Endothelial cell of umbilical vein (primary cell): ENCODE measurements around the gene HAVCR1. TPM values are rescaled to one million over a fixed set of nuclear protein-coding genes. Genes with fewer than 3 reads are reported as not detected.

Experiments
- BruUV-seq: library from RNA; stranded (reverse); fragments of 400-500 nt; replicated peaks from 2 replicates; lab custom pipeline; 2021; lab: Mats Ljungman, UMichigan
- CTCF ChIA-PET: fragments of 300-600, 350-600 bp; sonication (Branson Sonifier 250); formaldehyde crosslinking; loops from one replicate; lab custom pipeline; 2021; ENCODE audit warnings: antibody characterized with exemption, inconsistent platforms; lab: Charles Lee
- POLR2A ChIA-PET: fragments of 300-600, 350-600 bp; sonication (Branson Sonifier 250); formaldehyde crosslinking; loops from one replicate; lab custom pipeline; 2021; ENCODE audit warnings: antibody characterized with exemption, inconsistent platforms; lab: Charles Lee
- DNase-seq: peaks from one replicate; pipeline ENCODE4 v3.0.0-alpha.2; 2011; ENCODE audit warnings: low read depth, low spot score
- FAIRE-seq: peaks from 2 replicates; lab custom pipeline; 2011; peaks lifted over from hg19 to GRCh38; lab: Jason Lieb, UNC
- H2AFZ ChIP-seq: 2 replicates; pipeline ENCODE4 v1.6.0; 2012; ENCODE audit warnings: low read depth, low read length, control low read depth, inconsistent platforms
- H3K27ac ChIP-seq: 2 replicates; pipeline ENCODE4 v1.5.1; 2011; ENCODE audit warnings: low read depth, mild to moderate bottlenecking, control low read depth, low read length, moderate library complexity; ENCODE audit not compliant: insufficient read depth
- H3K27me3 ChIP-seq, 2 experiments: 2 replicates each; pipeline versions ENCODE4 v1.6.0 to v1.6.1; 2011; ENCODE audit warnings: low read length in 2 of 2, mixed read lengths in 1 of 2; ENCODE audit not compliant: control insufficient read depth in 2 of 2, insufficient read depth in 2 of 2
- H3K36me3 ChIP-seq, 2 experiments: 2 replicates in 1 of 2; 3 replicates in 1 of 2; pipeline ENCODE4 v1.5.1; 2011; ENCODE audit warnings: low read length in 2 of 2, mild to moderate bottlenecking in 1 of 2, moderate library complexity in 1 of 2; ENCODE audit not compliant: control insufficient read depth in 2 of 2, insufficient read depth in 2 of 2; ENCODE audit errors: extremely low read depth in 1 of 2
- H3K4me1 ChIP-seq: 3 replicates; pipeline ENCODE4 v1.5.1; 2011; ENCODE audit warnings: mild to moderate bottlenecking, low read length; ENCODE audit not compliant: control insufficient read depth, insufficient read depth; ENCODE audit errors: extremely low read depth
- H3K4me2 ChIP-seq: 2 replicates; pipeline ENCODE4 v1.6.1; 2011; ENCODE audit warnings: low read length, control low read depth, mixed read lengths; ENCODE audit not compliant: insufficient read depth
- H3K4me3 ChIP-seq, 3 experiments: fragments of 200-600 bp in 1 of 3; sonication (generic), shearing (Covaris generic) in 1 of 3; replicated peaks in 1 of 3; 2 replicates each; pipeline ENCODE4 v1.5.1; 2011 to 2016; ENCODE audit warnings: control low read depth in 3 of 3, low read length in 3 of 3, mild to moderate bottlenecking in 2 of 3, inconsistent platforms in 1 of 3, low read depth in 1 of 3, moderate library complexity in 1 of 3; ENCODE audit not compliant: insufficient read depth in 1 of 3
- H3K79me2 ChIP-seq: 2 replicates; pipeline ENCODE4 v1.6.0; 2012; ENCODE audit warnings: low read length, inconsistent platforms; ENCODE audit not compliant: control insufficient read depth, insufficient read depth
- H3K9ac ChIP-seq: replicated peaks from 2 replicates; pipeline ENCODE3; 2011; ENCODE audit warnings: low read length, control low read depth; ENCODE audit not compliant: insufficient read depth; ENCODE audit errors: extremely low read depth
- H3K9me1 ChIP-seq: replicated peaks from 3 replicates; pipeline ENCODE4 v1.6.0; 2011; ENCODE audit warnings: mild to moderate bottlenecking, low read length; ENCODE audit not compliant: control insufficient read depth, insufficient read depth; ENCODE audit errors: extremely low read depth
- H3K9me3 ChIP-seq: replicated peaks from 2 replicates; pipeline ENCODE4 v1.5.1; 2012; ENCODE audit warnings: low read length, inconsistent platforms; ENCODE audit not compliant: control insufficient read depth, insufficient read depth
- H4K20me1 ChIP-seq: replicated peaks from 2 replicates; pipeline ENCODE3; 2011; ENCODE audit warnings: mild to moderate bottlenecking, low read length; ENCODE audit not compliant: control insufficient read depth, insufficient read depth; ENCODE audit errors: extremely low read depth
- EZH2 ChIP-seq: IDR thresholded peaks from 2 replicates; pipeline ENCODE4 v1.6.1; 2012; ENCODE audit warnings: borderline replicate concordance, low read depth, mild to moderate bottlenecking, moderate library complexity, low read length, inconsistent platforms; ENCODE audit not compliant: severe bottlenecking
- FOS ChIP-seq: IDR thresholded peaks from 2 replicates; pipeline ENCODE4 v1.6.1; 2011; ENCODE audit warnings: mild to moderate bottlenecking, low read length, moderate library complexity, borderline replicate concordance; ENCODE audit not compliant: insufficient read depth
- GATA2 ChIP-seq: IDR thresholded peaks from 2 replicates; pipeline ENCODE4 v1.7.0; 2011; ENCODE audit warnings: low read depth, mild to moderate bottlenecking, moderate library complexity, mixed read lengths, low read length; ENCODE audit not compliant: insufficient read length, insufficient read depth
- JUN ChIP-seq: IDR thresholded peaks from 2 replicates; pipeline ENCODE4 v1.6.1; 2011; ENCODE audit warnings: borderline replicate concordance, low read depth; ENCODE audit not compliant: insufficient read length, insufficient read depth
- MYC ChIP-seq: IDR thresholded peaks from one replicate; pipeline ENCODE4 v1.6.1; 2011; ENCODE audit warnings: mild to moderate bottlenecking, low read depth, low read length
- POLR2A ChIP-seq: IDR thresholded peaks from 2 replicates; pipeline ENCODE4 v1.6.1; 2012; ENCODE audit warnings: low read depth, mild to moderate bottlenecking, control low read depth, low read length
- POLR2AphosphoS5 ChIP-seq: IDR thresholded peaks from 2 replicates; pipeline ENCODE4 v1.6.1; 2012; ENCODE audit warnings: low read depth, mild to moderate bottlenecking, control low read depth, low read length, moderate library complexity; ENCODE audit not compliant: insufficient read depth
- dilution Hi-C: fragments of 300-500 bp; cut with MboI; formaldehyde crosslinking; loops from one replicate; pipeline ENCODE4 v1.15.0; 2019; ENCODE audit warnings: low sequenced_read_pairs; ENCODE audit not compliant: extremely low pct_ligation_motif_present
- intact Hi-C: fragments of 100-400 bp; cut with micrococcal nuclease; formaldehyde crosslinking; loops from one replicate; pipeline ENCODE4 v1.10.0; 2022
- polyA plus RNA-seq, 4 experiments: library from polyadenylated mRNA; depleted of rRNA in 3 of 4; stranded (reverse) in 3 of 4; unstranded in 1 of 4; fragments of >200 nt; gene quantifications; 2 replicates each; pipeline versions ENCODE4 v1.2.1 to v1.2.3, GENCODE V29; 2011 to 2012; ENCODE audit warnings: missing spikeins in 1 of 4
- total RNA-seq: library from RNA; stranded (reverse); gene quantifications from 2 replicates; pipeline ENCODE4 v1.2.3, GENCODE V29; 2021
- TF ChIP-seq, protein P1 (sequence below): IDR thresholded peaks from 2 replicates; pipeline ENCODE4 v1.6.1; 2011; ENCODE audit not compliant: insufficient read depth, insufficient read length
- TF ChIP-seq, protein P2 (sequence below), 2 donors: IDR thresholded peaks; 1 replicate in 1 of 2; 2 replicates in 1 of 2; pipeline ENCODE4 v1.5.1; 2011; ENCODE audit warnings: low read length in 2 of 2, mild to moderate bottlenecking in 2 of 2, moderate library complexity in 2 of 2, control low read depth in 1 of 2, inconsistent platforms in 1 of 2, low read depth in 1 of 2; ENCODE audit not compliant: insufficient read depth in 1 of 2; ENCODE audit errors: extremely low read depth in 1 of 2

The HAVCR1 gene
- total and polyA plus RNA-seq, 2 donors (not counting 3 experiments of a cell fraction or from before 2014, with no cell fraction given), result not detected

DNA sequence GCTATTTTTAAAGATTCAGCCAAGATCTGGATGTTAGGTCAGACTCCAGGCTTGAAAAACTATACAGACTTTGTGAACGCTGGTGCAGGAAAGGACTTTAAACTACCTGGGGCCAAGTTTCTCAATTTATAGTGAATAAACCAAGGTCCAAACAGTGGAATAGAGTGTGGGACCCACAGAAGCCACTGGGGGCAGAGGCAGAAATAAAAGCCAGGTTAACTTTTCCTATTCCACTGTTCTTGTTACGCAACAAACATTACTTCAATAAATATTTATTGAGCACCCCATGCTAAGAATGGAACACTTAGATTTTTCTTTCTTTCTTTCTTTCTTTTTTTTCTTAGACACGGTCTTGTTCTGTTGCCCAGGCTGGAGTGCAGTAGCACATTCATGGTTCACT is 11.0 kb upstream of the HAVCR1 start:
- dilution Hi-C loops (no loop called here), intact Hi-C loops (no loop called here)
- H3K27ac ChIP-seq, result no peak overlapping the region
- TF ChIP-seq POLR2A, result no peak
- TF ChIP-seq, protein P1, sequence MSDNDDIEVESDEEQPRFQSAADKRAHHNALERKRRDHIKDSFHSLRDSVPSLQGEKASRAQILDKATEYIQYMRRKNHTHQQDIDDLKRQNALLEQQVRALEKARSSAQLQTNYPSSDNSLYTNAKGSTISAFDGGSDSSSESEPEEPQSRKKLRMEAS, result no peak
- TF ChIP-seq, protein P2, sequence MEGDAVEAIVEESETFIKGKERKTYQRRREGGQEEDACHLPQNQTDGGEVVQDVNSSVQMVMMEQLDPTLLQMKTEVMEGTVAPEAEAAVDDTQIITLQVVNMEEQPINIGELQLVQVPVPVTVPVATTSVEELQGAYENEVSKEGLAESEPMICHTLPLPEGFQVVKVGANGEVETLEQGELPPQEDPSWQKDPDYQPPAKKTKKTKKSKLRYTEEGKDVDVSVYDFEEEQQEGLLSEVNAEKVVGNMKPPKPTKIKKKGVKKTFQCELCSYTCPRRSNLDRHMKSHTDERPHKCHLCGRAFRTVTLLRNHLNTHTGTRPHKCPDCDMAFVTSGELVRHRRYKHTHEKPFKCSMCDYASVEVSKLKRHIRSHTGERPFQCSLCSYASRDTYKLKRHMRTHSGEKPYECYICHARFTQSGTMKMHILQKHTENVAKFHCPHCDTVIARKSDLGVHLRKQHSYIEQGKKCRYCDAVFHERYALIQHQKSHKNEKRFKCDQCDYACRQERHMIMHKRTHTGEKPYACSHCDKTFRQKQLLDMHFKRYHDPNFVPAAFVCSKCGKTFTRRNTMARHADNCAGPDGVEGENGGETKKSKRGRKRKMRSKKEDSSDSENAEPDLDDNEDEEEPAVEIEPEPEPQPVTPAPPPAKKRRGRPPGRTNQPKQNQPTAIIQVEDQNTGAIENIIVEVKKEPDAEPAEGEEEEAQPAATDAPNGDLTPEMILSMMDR (IDR thresholded peaks at IDR 0.05; ENCODE audit: extremely low read depth in 1 of 2, insufficient read depth in 1 of 2, low read depth in 1 of 2, low read length in 2 of 2), result no peak
- TF ChIP-seq EZH2, result no peak
- no peak for TF ChIP-seq POLR2AphosphoS5
- TF ChIP-seq FOS, result no peak
- TF ChIP-seq MYC, result no peak
- TF ChIP-seq GATA2, result no peak
- TF ChIP-seq JUN, result no peak
- no peaks in the 10 kb centered on the region for H3K4me1 ChIP-seq
- no TSS peak for BruUV-seq
- peaks cover 2% of the 10 kb centered on the region for H3K9me3 ChIP-seq
- H3K9me1 ChIP-seq, result no peaks in the 10 kb centered on the region
- no peak overlapping the region for H3K9ac ChIP-seq
- ChIA-PET CTCF (no interaction called here), POLR2A (no interaction called here)
- no peak overlapping the region for H3K4me2 ChIP-seq
- H3K4me3 ChIP-seq, result no peak overlapping the region
- no peaks in the 10 kb centered on the region for H4K20me1 ChIP-seq
- H3K27me3 ChIP-seq, result no peaks in the 10 kb centered on the region
- FAIRE-seq, result no peak
- no peak overlapping the region for H2AFZ ChIP-seq
- no peak for DNase-seq
- H3K79me2 ChIP-seq, result no peaks in the 10 kb centered on the region
- no peaks in the 10 kb centered on the region for H3K36me3 ChIP-seq
